Small intestine (tissue), 16 donors: ENCODE data around the gene ACTC1. TPM values are rescaled to one million over a fixed set of nuclear protein-coding genes. Genes with fewer than 3 reads are reported as not detected.

Source experiments
- DNase-seq, 2 donors: peaks; one replicate each; pipeline versions ENCODE4 v3.0.0 to v3.0.0-alpha.2; 2013
- FAIRE-seq: peaks from 2 replicates; lab custom pipeline; 2012; peaks lifted over from hg19 to GRCh38; lab: Jason Lieb, UNC
- H3K27ac ChIP-seq, 3 donors: one replicate each; pipeline ENCODE4 v1.5.1; 2013; ENCODE audit warnings: low read length in 2 of 3, mild to moderate bottlenecking in 2 of 3, control low read depth in 1 of 3, inconsistent platforms in 1 of 3, low read depth in 1 of 3, moderate library complexity in 1 of 3
- H3K27me3 ChIP-seq, 3 donors: one replicate each; pipeline ENCODE4 v1.6.1; 2013; ENCODE audit warnings: low read length in 3 of 3, inconsistent platforms in 1 of 3; ENCODE audit not compliant: control insufficient read depth in 3 of 3, insufficient read depth in 3 of 3
- H3K36me3 ChIP-seq, 3 donors: one replicate each; pipeline ENCODE4 v1.6.1; 2013; ENCODE audit warnings: low read length in 3 of 3, inconsistent platforms in 1 of 3, low read depth in 1 of 3, mild to moderate bottlenecking in 1 of 3, moderate library complexity in 1 of 3; ENCODE audit not compliant: control insufficient read depth in 3 of 3, insufficient read depth in 2 of 3
- H3K4me1 ChIP-seq, 3 donors: one replicate each; pipeline ENCODE4 v1.6.1; 2013; ENCODE audit warnings: low read length in 2 of 3, inconsistent platforms in 1 of 3, low read depth in 1 of 3, mild to moderate bottlenecking in 1 of 3, moderate library complexity in 1 of 3; ENCODE audit not compliant: control insufficient read depth in 3 of 3, insufficient read depth in 2 of 3
- H3K4me3 ChIP-seq, 3 donors: one replicate each; pipeline ENCODE4 v1.5.1; 2013; ENCODE audit warnings: low read length in 3 of 3, control low read depth in 1 of 3, inconsistent platforms in 1 of 3, low read depth in 1 of 3, mild to moderate bottlenecking in 1 of 3, moderate library complexity in 1 of 3
- H3K9me3 ChIP-seq, 2 donors: one replicate each; pipeline ENCODE4 v1.6.1; 2013; ENCODE audit warnings: low read depth in 1 of 2, low read length in 1 of 2; ENCODE audit not compliant: control insufficient read depth in 2 of 2, insufficient read depth in 1 of 2
- WGBS, 3 donors: extraction: QIAGEN DNeasy Blood & Tissue Kit; methylation state at CpG; one replicate each; pipeline ENCODE4 v1.1.7; 2013; 5-methylcytosine and 5-hydroxymethylcytosine counted together
- long read RNA-seq, 10 donors: transcript quantifications; one replicate each; lab custom pipeline, GENCODE V29; 2026
- polyA plus RNA-seq, 4 donors: library from polyadenylated mRNA; stranded (reverse) in 3 of 4; unstranded in 1 of 4; fragments of 200-250 nt in 3 of 4; fragments of 120-200 nt in 1 of 4; gene quantifications; one replicate each; pipeline versions ENCODE4 v1.2.1 to v1.2.3, GENCODE V29; 2013
- donor health status: healthy with polysubstance abuse.
- donor health status: control.
- donor health status: control.
- donor health status: Bipolar disorder and iron deficiency.
- donor health status: healthy.

The ACTC1 gene
- 10 to 100 TPM in 2 of 4 donors, under 1 TPM in 2; 0.27 to 35.1 (median 10.7) TPM for polyA plus RNA-seq
- long read RNA-seq, donor 1: 0 reads
- long read RNA-seq, donor 2: 0 reads
- long read RNA-seq, donor 3, partial matches to known transcripts: 0 of 3 reads
- long read RNA-seq, donor 3, other reads (novel, unspliced or antisense): 0 of 3 reads
- long read RNA-seq, donor 4, partial matches to known transcripts: 0 of 1 reads
- long read RNA-seq, donor 4, other reads (novel, unspliced or antisense): 0 of 1 reads
- long read RNA-seq, donor 5, transcript ACTC1-201 (7 exons, 3,694 nt): major isoform, 10 of 10 reads
- long read RNA-seq, donor 5, partial matches to known transcripts: 0 of 10 reads
- long read RNA-seq, donor 5, other reads (novel, unspliced or antisense): 0 of 10 reads
- long read RNA-seq, donor 6, transcript ACTC1-201 (7 exons, 3,694 nt): major isoform, 5 of 5 reads
- long read RNA-seq, donor 6, partial matches to known transcripts: 0 of 5 reads
- long read RNA-seq, donor 6, other reads (novel, unspliced or antisense): 0 of 5 reads
- long read RNA-seq, donor 7, transcript ACTC1-203 (2 exons, 696 nt): minor isoform, 18 of 9,596 reads
- long read RNA-seq, donor 7, transcript ACTC1-201 (7 exons, 3,694 nt): major isoform, 5,261 of 9,596 reads
- long read RNA-seq, donor 7, partial matches to known transcripts: 4,099 of 9,596 reads
- long read RNA-seq, donor 7, other reads (novel, unspliced or antisense): 217 of 9,596 reads
- long read RNA-seq, donor 8, transcript ACTC1-201 (7 exons, 3,694 nt): major isoform, 97 of 193 reads
- long read RNA-seq, donor 8, partial matches to known transcripts: 95 of 193 reads
- long read RNA-seq, donor 8, other reads (novel, unspliced or antisense): 0 of 193 reads
- long read RNA-seq, donor 9: 0 reads
- long read RNA-seq, donor 10, transcript ACTC1-201 (7 exons, 3,694 nt): major isoform, 10 of 15 reads
- long read RNA-seq, donor 10, partial matches to known transcripts: 5 of 15 reads
- long read RNA-seq, donor 10, other reads (novel, unspliced or antisense): 0 of 15 reads

DNA sequence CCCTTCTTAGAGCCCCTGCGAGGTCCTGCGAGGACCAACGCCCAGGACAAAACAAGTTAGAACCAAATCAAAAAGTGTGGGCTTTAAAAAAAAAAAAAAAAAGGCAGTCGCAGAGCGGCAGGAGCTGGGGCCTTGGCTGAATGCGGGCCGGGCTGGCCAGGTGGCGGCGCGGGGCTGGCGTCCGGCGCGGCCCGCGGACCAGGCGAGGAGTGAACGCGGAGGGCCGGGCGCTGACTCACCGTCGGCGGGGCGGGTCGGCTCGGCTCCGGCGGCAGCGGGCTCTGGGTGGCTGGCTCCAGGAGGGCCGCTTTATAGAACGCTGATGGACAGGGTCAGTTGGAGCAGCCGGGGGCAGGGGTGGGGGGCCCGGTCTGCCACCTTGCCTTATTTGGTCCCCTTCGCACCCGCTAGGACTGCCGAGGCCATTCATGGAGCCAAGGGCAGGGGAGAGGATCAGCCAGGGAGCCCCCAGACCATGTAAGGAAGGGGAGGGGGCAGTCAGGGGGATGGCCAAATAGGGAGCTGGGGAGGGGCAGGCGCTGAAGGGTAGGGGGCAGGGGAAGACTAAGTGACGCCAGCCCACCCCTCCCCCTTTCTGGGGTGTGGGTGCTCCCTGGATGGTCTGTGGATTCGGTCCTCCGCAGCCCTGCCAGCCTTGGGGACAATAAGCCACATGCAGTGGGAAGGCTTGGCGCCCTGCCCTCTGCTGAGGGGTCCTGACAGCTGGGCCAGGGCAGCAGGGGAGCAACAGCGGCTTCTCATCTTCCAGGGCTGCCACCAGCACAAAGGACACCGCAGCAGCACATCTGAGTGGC is at the start of gene ACTC1:
ACTC1 (minus strand) TSS at position 283 of the 815 bp plus-strand sequence. CDS start 741 bp downstream, outside the sequence.
- Histone ChIP-seq H3K36me3 (no peaks in the 10 kb centered on the region), H3K27me3 (peaks cover 0 to 50% (median 23%) of the 10 kb centered on the region in 3 donors), H3K4me3 (no peak within 1 kb of the TSS), H3K27ac (no peak within 1 kb of the TSS), H3K9me3 (no peaks in the 10 kb centered on the region), H3K4me1 (no peaks in the 10 kb centered on the region)
- DNase-seq (no peak), FAIRE-seq (no peak)
- WGBS, 3 donors: 10 to 19% (median 17%) methylated on average over 23 to 44 of the region's 44 CpGs

DNA sequence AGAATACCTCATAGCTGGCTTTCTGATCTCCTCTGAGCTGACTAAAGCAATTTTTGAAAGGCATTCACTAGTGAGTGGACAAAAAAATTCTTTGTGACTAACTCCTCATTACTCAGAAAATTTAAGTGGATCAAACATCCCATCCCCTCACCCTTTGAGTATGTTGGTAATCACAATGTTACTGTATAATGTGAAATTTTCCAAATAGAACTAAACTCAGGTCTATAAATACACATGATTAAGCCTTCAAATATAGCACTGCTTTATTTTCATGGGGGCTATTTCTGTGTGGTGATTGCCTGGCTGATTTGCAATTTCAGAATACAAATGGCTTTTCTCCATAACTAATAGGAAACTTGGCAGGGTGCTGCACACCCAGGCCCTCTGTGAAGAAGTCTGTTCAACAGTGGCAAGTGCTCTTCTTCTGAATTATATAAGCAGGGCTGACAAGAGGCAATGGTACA is 45.9 kb upstream of the ACTC1 start:
- no peaks in the 10 kb centered on the region for H3K36me3 ChIP-seq
- H3K4me1 ChIP-seq: no peaks in the 10 kb centered on the region
- no peak overlapping the region for H3K4me3 ChIP-seq
- H3K27me3 ChIP-seq: no peaks in the 10 kb centered on the region
- DNase-seq (no peak), FAIRE-seq (no peak)
- no peaks in the 10 kb centered on the region for H3K9me3 ChIP-seq
- H3K27ac ChIP-seq: no peak overlapping the region

GRCh38 chr15:34838282-34838681 is 42.9 kb upstream of the ACTC1 start:
- H3K27me3 ChIP-seq: no peaks in the 10 kb centered on the region
- H3K4me1 ChIP-seq: no peaks in the 10 kb centered on the region
- no peak overlapping the region for H3K27ac ChIP-seq
- no peak for DNase-seq
- FAIRE-seq: no peak
- H3K9me3 ChIP-seq: no peaks in the 10 kb centered on the region
- H3K4me3 ChIP-seq: no peak overlapping the region
- no peaks in the 10 kb centered on the region for H3K36me3 ChIP-seq
- 92 to 95% (median 95%) methylated on average over 3 of the region's 3 CpGs for WGBS, 3 donors

DNA sequence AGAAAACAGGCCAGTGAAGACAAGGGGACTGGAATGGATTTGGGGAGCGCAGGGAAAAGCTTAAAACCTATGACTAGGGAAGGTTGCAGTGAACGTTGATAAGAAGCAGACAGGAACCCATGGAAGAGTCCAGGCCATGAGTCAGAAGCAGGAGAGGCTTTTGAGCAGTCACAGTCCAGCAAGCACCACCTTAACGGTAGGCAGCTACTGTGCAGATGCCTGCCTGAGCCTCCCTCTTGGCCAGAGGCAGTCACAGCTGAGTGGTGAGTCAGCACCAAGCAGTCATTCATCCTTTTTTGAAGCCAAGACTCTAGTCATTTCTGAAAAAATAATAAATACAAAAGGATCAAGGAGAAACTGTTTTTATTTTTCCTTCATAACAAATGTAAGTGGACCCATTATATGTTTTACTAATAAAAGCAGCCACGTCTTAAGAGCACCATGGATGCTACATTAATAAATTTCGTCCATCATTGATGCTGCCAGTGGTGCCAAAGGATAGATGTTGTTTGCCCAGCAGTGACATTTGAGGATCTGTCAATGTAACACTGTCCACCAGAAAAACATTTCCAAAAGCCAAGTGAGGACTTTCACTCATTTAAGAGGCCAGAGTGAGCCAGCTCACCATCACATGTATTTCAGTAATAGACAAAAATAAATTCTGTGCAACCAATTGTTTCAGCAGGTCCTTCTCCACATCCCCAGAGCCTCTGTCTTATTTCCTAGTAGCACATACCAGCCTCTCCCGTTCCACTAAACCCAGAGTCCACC is 42.1 kb upstream of the ACTC1 start:
- FAIRE-seq: no peak
- Histone ChIP-seq H3K27me3 (no peaks in the 10 kb centered on the region), H3K4me1 (no peaks in the 10 kb centered on the region), H3K27ac (no peak overlapping the region), H3K36me3 (no peaks in the 10 kb centered on the region), H3K9me3 (no peaks in the 10 kb centered on the region), H3K4me3 (no peak overlapping the region)
- no peak for DNase-seq
- 65 to 72% (median 70%) methylated on average over 6 of the region's 6 CpGs for WGBS, 3 donors

DNA sequence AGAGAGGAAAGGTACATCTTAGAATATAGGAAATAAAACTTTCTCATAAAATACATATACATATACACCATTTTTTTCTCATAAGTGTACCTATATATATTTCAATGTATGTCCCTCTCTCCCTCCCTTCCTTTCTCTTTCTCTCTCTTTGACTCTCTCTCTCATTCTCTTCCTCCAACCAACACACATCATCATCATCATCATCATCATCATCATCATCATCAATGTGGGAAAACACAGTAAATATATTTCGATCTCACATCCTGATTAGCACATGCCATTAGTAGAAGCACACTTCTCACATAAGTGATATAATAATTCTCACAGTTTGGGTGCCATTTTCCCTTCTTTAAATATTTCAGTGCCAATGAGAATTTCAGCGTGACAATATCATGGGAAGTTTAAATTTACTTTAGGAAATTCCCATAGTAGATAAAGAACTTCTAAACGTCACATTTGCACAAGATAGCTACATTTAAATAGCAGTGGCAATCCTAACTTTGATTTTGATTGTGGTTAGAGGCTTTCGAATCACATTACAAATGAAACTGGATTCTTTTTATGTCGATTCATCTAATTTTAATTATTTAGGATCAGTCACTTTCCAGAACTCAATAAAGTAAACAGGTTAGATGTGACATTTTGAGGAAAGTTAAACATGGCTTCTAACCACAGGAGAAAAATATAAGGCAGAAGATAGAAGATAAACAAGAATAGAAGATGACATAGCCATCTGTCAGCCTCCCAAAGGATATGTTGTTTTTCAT is 33.0 kb upstream of the ACTC1 start:
- no peak overlapping the region for H3K27ac ChIP-seq
- H3K4me1 ChIP-seq: no peaks in the 10 kb centered on the region
- no peaks in the 10 kb centered on the region for H3K36me3 ChIP-seq
- WGBS, 3 donors: 62 to 74% (median 62%) methylated on average over 5 of the region's 5 CpGs
- FAIRE-seq: no peak
- no peak for DNase-seq
- no peaks in the 10 kb centered on the region for H3K9me3 ChIP-seq
- H3K4me3 ChIP-seq: no peak overlapping the region
- peaks cover 0 to 4% (median 0%) of the 10 kb centered on the region in 3 donors for H3K27me3 ChIP-seq

DNA sequence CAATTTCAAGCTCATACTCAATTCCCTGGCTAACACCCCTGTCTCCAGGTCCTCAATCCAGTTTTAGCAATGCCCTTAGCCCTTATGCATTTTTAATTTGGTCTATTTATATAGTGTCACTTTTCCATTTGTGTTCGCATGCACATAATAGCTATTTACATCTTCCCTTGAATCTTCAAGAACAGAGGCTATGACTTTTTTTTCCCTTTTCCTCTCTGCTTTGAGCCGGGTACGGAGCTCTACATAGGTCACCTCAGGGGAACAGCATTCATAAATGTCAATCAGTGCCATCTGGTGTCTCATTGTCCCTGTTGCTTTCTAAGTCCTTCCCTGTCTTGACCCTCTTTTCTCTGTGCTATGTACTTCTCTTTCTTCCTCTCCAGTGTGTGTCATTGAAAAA is 26.5 kb upstream of the ACTC1 start:
- H3K4me3 ChIP-seq: no peak overlapping the region
- DNase-seq: no peak
- no peaks in the 10 kb centered on the region for H3K9me3 ChIP-seq
- 77 to 83% (median 81%) methylated on average over 3 of the region's 3 CpGs for WGBS, 3 donors
- no peaks in the 10 kb centered on the region for H3K36me3 ChIP-seq
- peaks cover 0 to 7% (median 0%) of the 10 kb centered on the region in 3 donors for H3K27me3 ChIP-seq
- H3K4me1 ChIP-seq: no peaks in the 10 kb centered on the region
- no peak overlapping the region for H3K27ac ChIP-seq
- FAIRE-seq: no peak

DNA sequence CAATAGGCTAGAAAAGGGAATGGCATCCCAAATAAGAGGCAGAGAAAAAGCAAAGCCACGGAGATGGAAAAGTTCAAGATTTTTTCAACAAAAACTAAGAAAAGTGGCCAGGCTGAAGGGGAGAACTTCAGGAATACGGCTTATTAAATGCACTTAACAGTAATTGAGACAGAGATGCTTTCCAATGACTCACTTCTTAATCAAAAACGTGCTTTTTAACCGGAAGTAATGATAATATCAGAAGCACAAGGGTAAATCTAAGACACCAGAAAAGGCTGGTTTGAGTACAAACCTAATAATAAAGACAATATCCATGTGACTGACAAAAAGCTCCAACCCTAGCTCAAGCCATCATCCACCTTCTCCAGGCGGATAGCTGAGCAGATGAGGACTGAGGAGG is 24.8 kb upstream of the ACTC1 start:
- Histone ChIP-seq H3K27ac (no peak overlapping the region), H3K36me3 (no peaks in the 10 kb centered on the region), H3K9me3 (no peaks in the 10 kb centered on the region), H3K4me3 (no peak overlapping the region), H3K27me3 (peaks cover 0 to 7% (median 0%) of the 10 kb centered on the region in 3 donors), H3K4me1 (no peaks in the 10 kb centered on the region)
- no peak for DNase-seq
- no peak for FAIRE-seq
- WGBS, 3 donors: 67 to 82% (median 72%) methylated on average over 5 of the region's 5 CpGs
